Effector CD8-positive, alpha-beta T cell (primary cell): ENCODE data around the gene MORN5.

Experiments used
- DNase-seq: peaks from one replicate; lab custom pipeline; 2025; lab: John Stamatoyannopoulos, UW

The MORN5 gene

GRCh38 chr9:122216138-122216797 is 56.6 kb downstream of the MORN5 start:
- no peak for DNase-seq

- DNase-seq: no peak
These were observed 57.2 kb downstream of the MORN5 start for GRCh38 chr9:122216798-122217418.

GRCh38 chr9:122217640-122218039 is 57.9 kb downstream of the MORN5 start:
- DNase-seq: no peak

GRCh38 chr9:122218071-122218934 is 58.6 kb downstream of the MORN5 start:
- DNase-seq: no peak

GRCh38 chr9:122218935-122219855 is 59.5 kb downstream of the MORN5 start:
- no peak for DNase-seq

GRCh38 chr9:122219856-122220672 is 60.4 kb downstream of the MORN5 start:
- DNase-seq: no peak

- DNase-seq: no peak
These were observed 61.0 kb downstream of the MORN5 start for GRCh38 chr9:122220673-122221182.

GRCh38 chr9:122221183-122221811 is 61.6 kb downstream of the MORN5 start:
- DNase-seq: no peak

GRCh38 chr9:122222791-122223190 is 63.1 kb downstream of the MORN5 start:
- no peak for DNase-seq

- DNase-seq: no peak
These were observed 63.7 kb downstream of the MORN5 start for GRCh38 chr9:122223435-122223834.

GRCh38 chr9:122225312-122226141 is 65.8 kb downstream of the MORN5 start:
- no peak for DNase-seq

GRCh38 chr9:122226142-122226757 is 66.5 kb downstream of the MORN5 start:
- DNase-seq: no peak

- DNase-seq: no peak
These were observed 67.3 kb downstream of the MORN5 start for GRCh38 chr9:122226758-122227574.

GRCh38 chr9:122227575-122227900 is 67.8 kb downstream of the MORN5 start:
- DNase-seq: no peak

- DNase-seq: no peak
These were observed 68.5 kb downstream of the MORN5 start for GRCh38 chr9:122228191-122228567.

GRCh38 chr9:122228568-122229484 is 69.1 kb downstream of the MORN5 start, which contains the start of gene LHX6:
Gene LHX6 (minus strand): TSS chr9:122228957. CDS start chr9:122228740, 217 bp downstream.
- DNase-seq: no peak

- DNase-seq: no peak
These were observed 69.8 kb downstream of the MORN5 start for GRCh38 chr9:122229485-122229837.
